Mononuclear cell (primary cell): ENCODE measurements around the gene TMEM61. TPM values are rescaled to one million over a fixed set of nuclear protein-coding genes. Genes with fewer than 3 reads are reported as not detected.
"Not testable (repeated sequence)": the region's sequence is repeated elsewhere in the genome, so short reads cannot be mapped to it uniquely, and the experiment has no call there.

Source experiments
- H3K27me3 ChIP-seq: 2 replicates; pipeline ENCODE4 v1.6.0; 2011; ENCODE audit warnings: low read length, control low read depth; ENCODE audit not compliant: insufficient read depth
- H3K4me1 ChIP-seq: 2 replicates; pipeline ENCODE4 v1.5.1; 2011; ENCODE audit warnings: mild to moderate bottlenecking, low read length, control low read depth; ENCODE audit not compliant: insufficient read depth
- H3K4me3 ChIP-seq: 2 replicates; pipeline ENCODE4 v1.5.1; 2011; ENCODE audit warnings: mild to moderate bottlenecking, low read length, moderate library complexity
- H3K9me3 ChIP-seq: 2 replicates; pipeline ENCODE4 v1.5.1; 2011; ENCODE audit warnings: low read depth, mild to moderate bottlenecking, control low read depth, low read length
- total RNA-seq: library from RNA; depleted of rRNA; stranded (reverse); fragments of >200 nt; gene quantifications from one replicate; pipeline ENCODE4 v1.2.3, GENCODE V29; 2012

Gene TMEM61
- total RNA-seq, 1 donor = not detected

DNA sequence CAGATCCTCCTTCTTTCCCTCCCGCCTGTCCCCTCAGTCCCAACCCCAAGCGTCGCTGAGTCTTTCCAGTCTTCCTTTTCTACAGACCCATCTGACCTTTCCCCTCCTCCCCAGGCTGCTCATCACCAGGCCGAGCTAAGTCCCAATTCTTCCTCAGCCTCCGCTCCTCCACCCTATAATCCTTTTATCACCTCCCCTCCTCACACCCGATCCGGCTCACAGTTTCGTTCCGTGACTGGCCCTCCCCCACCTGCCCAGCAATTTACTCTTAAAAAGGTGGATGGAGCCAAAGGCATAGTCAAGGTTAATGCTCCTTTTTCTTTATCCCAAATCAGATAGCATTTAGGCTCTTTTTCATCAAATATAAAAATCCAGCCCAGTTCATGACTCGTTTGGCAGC is 43.7 kb downstream of the TMEM61 start:
- not testable (repeated sequence) for H3K4me1 ChIP-seq, H3K9me3 ChIP-seq, H3K4me3 ChIP-seq, H3K27me3 ChIP-seq

DNA sequence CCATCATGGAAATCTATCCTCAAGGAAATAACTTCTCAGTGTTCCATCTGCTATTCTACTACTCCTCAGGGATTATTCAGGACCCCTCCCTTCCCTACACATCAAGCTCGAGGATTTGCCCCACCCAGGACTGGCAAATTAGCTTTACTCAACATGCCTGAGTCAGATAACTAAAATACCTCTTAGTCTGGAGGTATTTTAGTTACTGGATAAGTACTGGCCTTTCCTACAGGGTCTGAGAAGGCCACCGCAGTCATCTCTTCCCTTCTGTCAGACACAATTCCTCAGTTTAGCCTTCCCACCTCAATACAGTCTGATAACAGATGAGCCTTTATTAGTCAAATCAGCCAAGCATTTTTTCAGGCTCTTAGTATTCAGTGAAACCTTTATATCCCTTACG is 46.3 kb downstream of the TMEM61 start:
- H3K27me3 ChIP-seq, H3K4me3 ChIP-seq, H3K4me1 ChIP-seq, H3K9me3 ChIP-seq: not testable (repeated sequence)

DNA sequence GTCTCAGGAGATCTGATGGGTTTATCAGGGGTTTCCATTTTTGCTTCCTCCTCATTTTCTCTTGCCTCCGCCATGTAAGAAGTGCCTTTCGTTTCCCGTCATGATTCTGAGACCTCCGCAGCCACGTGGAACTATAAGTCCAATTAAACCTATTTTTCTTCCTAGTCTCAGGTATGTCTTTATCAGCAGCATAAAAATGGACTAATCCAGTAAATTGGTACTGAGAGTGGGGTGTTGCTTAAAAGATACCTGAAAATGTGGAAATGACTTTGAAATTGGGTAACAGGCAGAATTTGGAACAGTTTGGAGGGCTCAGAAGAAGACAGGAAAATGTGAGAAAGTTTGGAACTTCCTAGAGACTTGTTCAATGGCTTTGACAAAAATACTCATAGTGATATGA is 50.7 kb downstream of the TMEM61 start:
- not testable (repeated sequence) for H3K9me3 ChIP-seq, H3K4me3 ChIP-seq, H3K4me1 ChIP-seq, H3K27me3 ChIP-seq

DNA sequence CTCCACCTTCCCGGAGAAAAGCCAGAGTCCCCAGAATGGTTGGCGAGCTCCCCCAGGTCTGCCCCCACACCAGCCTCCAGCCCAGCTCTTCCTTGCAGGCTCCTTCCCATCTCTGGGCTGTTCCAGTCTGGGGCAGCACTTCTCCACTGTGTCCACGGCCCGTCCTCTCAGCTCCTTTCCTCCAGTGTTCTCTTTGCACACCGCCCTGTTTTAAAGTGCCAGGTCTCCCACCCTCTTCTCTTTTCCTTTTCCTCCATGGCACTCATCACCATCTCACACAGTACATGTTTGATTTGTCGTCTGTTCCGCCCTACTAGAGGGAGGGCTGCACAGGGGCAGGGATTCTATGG is 52.8 kb downstream of the TMEM61 start:
- no peak overlapping the region for H3K4me3 ChIP-seq
- H3K4me1 ChIP-seq = peaks cover 7% of the 10 kb centered on the region
- no peaks in the 10 kb centered on the region for H3K9me3 ChIP-seq
- H3K27me3 ChIP-seq = peaks cover 10% of the 10 kb centered on the region

DNA sequence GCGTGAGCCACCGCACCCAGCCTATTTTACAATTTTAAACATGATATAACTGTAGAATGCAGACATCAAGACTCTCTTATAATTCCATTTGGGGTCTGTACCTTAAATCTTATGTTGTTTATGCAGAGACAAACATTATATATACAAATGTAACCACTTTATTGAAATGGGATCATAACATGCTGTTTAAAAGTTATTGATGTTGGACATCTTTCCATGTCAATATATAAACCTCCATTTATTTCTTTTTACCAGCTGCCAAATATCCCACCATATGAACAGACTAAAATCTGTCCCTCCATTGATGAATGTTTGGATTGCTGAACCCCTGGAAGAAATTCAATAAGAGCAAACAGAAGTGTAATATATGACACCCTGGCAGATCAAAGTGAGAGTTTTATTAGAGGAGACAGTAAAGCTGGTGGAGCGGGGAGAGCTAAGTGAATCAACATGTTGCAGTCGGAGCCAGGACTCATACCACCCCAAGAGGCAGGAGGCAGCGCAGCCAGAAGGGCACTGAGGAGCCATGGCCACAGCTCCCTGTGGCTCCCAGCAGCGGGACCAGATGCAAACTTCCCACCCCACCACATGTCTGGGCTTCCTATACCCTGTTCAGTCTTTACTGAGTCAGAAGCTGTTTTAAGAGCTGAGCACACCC is 54.2 kb downstream of the TMEM61 start:
- peaks cover 7% of the 10 kb centered on the region for H3K4me1 ChIP-seq
- peaks cover 20% of the 10 kb centered on the region for H3K27me3 ChIP-seq
- no peaks in the 10 kb centered on the region for H3K9me3 ChIP-seq
- no peak overlapping the region for H3K4me3 ChIP-seq

- peaks cover 30% of the 10 kb centered on the region for H3K27me3 ChIP-seq
- H3K4me1 ChIP-seq = peaks cover 7% of the 10 kb centered on the region
- no peak overlapping the region for H3K4me3 ChIP-seq
- no peaks in the 10 kb centered on the region for H3K9me3 ChIP-seq
These were observed 55.5 kb downstream of the TMEM61 start for GRCh38 chr1:55035904-55036303.

DNA sequence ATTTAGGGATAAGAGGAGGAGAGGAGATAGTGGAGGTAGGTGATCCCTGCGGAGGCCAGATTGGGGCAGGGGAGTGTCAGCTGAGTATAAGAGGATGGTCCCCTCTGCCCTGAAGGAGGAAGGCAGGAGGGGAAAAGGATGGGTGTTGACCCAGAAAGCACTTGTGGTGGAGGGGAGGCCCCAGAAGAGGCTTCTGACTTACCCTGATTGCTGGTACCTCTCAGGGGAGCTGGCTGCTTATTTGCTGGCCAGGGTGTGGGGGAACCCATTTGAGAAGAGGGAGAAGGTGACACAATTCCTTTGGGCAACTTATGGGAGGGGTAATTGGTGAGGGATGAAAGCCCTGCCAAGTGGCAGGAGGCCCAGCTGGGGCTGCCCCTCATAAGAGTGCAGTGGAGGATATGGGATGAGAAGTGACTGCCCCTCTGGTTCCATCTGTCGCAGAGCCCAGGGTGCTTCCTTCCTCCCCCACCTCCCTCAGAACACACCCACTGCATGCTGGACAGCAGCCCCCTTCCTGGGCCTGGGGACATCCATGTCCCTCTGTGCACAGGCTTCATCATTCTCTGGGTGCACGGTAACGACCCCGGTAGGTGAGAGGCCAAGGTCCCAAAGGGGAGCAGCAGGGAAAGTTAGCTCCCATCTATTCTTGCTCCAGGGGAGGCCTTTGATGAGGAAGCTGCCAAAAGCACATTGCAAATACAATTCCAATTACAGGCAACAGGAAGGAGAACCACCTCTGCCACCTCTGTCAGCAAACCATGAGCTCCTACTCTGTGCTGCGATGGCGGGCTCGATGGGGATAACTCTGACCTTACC is 57.5 kb downstream of the TMEM61 start:
- no peaks in the 10 kb centered on the region for H3K9me3 ChIP-seq
- H3K4me1 ChIP-seq = peaks cover 7% of the 10 kb centered on the region
- H3K27me3 ChIP-seq = peaks cover 37% of the 10 kb centered on the region
- no peak overlapping the region for H3K4me3 ChIP-seq

DNA sequence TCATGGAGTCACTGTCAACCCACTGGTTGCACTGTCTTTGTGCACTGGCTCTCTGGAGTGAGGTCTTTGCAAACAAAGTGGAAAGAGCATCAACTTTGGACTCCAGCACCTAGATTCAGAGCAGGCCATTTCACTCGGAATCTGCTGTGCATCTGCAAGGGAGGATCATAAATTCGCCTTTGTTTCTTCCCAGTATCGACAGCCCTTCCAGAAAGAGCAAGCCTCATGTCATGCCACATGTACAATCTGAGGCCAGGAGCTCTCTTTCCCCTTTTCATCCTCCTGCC is 58.1 kb downstream of the TMEM61 start:
- Histone ChIP-seq H3K27me3 (peaks cover 37% of the 10 kb centered on the region), H3K9me3 (no peaks in the 10 kb centered on the region), H3K4me3 (no peak overlapping the region), H3K4me1 (peaks cover 7% of the 10 kb centered on the region)

- H3K4me3 ChIP-seq = no peak overlapping the region
- H3K4me1 ChIP-seq = peaks cover 7% of the 10 kb centered on the region
- peaks cover 37% of the 10 kb centered on the region for H3K27me3 ChIP-seq
- no peaks in the 10 kb centered on the region for H3K9me3 ChIP-seq
These were observed 58.5 kb downstream of the TMEM61 start for GRCh38 chr1:55038974-55039341.

- no peak within 1 kb of the TSS for H3K4me3 ChIP-seq
These were observed 59.1 kb downstream of the TMEM61 start, which contains the start of gene PCSK9 for GRCh38 chr1:55039342-55040082. TSS of gene PCSK9 (plus strand) at chr1:55039548. CDS start at chr1:55039838, 290 bp downstream.

GRCh38 chr1:55040083-55040932 is 59.9 kb downstream of the TMEM61 start:
- no peak overlapping the region for H3K4me3 ChIP-seq

More at GRCh38 chr1:55039342-55040082, 59.1 kb downstream of the TMEM61 start, which contains the start of gene PCSK9:
- no peaks in the 10 kb centered on the region for H3K9me3 ChIP-seq
- peaks cover 37% of the 10 kb centered on the region for H3K27me3 ChIP-seq
- peaks cover 7% of the 10 kb centered on the region for H3K4me1 ChIP-seq

DNA sequence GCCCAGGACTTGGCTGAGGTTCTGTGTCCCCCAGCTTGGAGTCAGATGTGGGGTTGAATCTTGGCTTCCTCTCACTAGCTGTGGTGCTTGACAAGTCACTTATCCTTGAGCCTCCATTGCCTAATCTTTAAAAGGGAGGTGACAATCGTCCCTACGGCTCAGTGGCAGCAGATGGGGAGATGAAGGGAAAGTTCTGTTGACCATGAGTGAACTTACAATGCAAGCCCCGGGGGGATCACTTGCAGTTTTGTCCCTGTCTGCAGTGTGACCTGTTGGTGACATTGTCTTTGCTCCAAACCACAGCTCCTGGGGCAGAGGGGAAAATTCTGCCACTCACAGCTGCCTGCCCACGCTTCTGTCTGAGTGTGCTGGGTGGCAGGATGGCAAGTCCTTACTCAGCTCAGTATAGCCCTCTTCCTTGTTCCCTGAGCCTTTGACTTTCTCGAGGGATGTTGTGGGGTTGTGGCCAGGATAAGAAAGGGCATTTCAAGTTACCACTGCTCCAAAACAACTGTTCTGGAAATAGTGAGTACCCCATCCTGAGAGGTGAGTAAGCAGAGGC is 60.6 kb downstream of the TMEM61 start:
- Histone ChIP-seq H3K4me3 (no peak overlapping the region), H3K4me1 (peaks cover 4% of the 10 kb centered on the region), H3K9me3 (no peaks in the 10 kb centered on the region), H3K27me3 (peaks cover 34% of the 10 kb centered on the region)

More at GRCh38 chr1:55040083-55040932, 59.9 kb downstream of the TMEM61 start:
- Histone ChIP-seq H3K9me3 (no peaks in the 10 kb centered on the region), H3K4me1 (peaks cover 7% of the 10 kb centered on the region), H3K27me3 (peaks cover 37% of the 10 kb centered on the region)

DNA sequence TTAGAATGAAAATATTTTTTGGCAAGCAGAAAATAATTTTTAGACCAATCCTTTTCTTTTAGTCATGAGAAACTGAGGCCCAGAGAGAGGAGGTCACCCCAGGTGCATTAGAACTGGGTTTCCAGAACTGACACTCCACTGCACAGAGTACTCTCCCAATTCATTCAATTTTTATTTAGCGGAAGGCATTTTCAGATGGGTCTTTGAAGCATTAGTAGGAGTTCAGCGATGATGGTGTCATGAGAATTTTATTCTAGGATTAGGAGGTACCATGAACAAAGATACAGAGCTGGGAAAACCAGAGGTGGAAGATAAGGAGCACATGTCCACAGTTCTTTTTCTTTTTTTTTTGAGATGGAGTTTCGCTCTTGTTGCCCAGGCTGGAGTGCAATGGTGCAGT is 61.2 kb downstream of the TMEM61 start:
- no peaks in the 10 kb centered on the region for H3K9me3 ChIP-seq
- no peaks in the 10 kb centered on the region for H3K4me1 ChIP-seq
- H3K4me3 ChIP-seq = no peak overlapping the region
- peaks cover 32% of the 10 kb centered on the region for H3K27me3 ChIP-seq
